Measurements from ENCODE around the gene SNRNP35.

The SNRNP35 gene

DNA sequence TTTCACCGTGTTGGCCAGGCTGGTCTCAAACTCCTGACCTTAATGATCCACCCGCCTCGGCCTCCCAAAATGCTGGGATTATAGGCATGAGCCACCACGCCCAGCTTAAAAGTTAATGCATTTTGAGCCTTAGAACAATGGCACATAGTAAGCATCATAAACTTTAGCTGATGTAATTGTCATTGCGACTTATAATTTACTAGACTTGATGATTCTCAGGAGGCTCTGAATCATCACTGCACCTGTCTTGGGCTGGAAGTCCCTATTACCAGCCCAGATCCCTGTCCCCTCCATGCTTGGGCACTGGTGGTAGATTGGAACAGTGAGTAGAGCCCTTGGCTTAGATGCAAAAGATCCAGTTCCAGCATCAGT, 47.9 kb upstream of the SNRNP35 start:
- Histone ChIP-seq H3K9me3 (ENCODE audit: control insufficient read depth, insufficient read depth, low read depth, low read length) (no peaks in the 10 kb centered on the region), H3K27ac (ENCODE audit: extremely low read depth, low read depth, low read length) (no peak overlapping the region), H3K4me3 (ENCODE audit: low read depth, low read length) (no peak overlapping the region), H3K36me3 (ENCODE audit: control insufficient read depth in 2 of 2, insufficient read depth in 1 of 2, low read length in 2 of 2) (peaks cover 23 to 36% of the 10 kb centered on the region in 2 experiments), H3K4me1 (ENCODE audit: control insufficient read depth, insufficient read depth, low read length) (no peaks in the 10 kb centered on the region)
- TF ChIP-seq ZNF76 (tag by site-specific recombination; IDR thresholded peaks at IDR 0.05; ENCODE audit: borderline replicate concordance, low read depth) (no peak), ZNF558 (tag by site-specific recombination; IDR thresholded peaks at IDR 0.05) (no peak), ZNF335 (tag by site-specific recombination; conservative IDR thresholded peaks at IDR 0.05) (no peak), SP7 (tag by site-specific recombination; IDR thresholded peaks at IDR 0.05) (peak; percentile 78), KLF1 (tag by site-specific recombination; IDR thresholded peaks at IDR 0.05) (peak; percentile 15; the same call in 1 of the 2 replicates)
- ChIA-PET POLR2A (interaction anchor here (0.6 to 1.2 kb wide), 3 partner anchors 26 to 174 kb away, joined by 3 to 4 read pairs (median 4); partner anchors contain the start of gene KMT5A), CTCF (interaction anchor here (0.7 kb wide), 2 partner anchors 139 to 147 kb away, joined by 3 to 4 read pairs; no protein-coding TSS in a partner anchor)

DNA sequence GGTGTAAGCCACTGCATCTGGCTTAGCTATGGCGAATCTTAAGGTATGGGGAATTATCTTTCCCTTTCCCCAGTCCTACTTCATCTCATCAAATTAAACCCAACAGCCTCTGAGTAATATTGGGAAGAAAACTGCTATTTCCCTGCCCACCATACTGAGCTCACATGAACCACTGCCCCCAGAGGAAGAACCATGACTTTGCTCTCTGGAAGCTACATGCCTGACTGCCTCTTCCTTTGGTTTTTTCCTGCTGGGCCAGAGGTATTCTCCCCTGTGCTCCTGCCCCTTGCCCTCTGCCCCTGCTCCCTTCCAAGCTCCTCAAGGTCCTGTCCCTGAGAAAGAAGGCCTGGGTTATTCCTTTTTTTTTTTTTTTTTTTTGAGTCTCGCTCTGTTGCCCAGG, 36.6 kb upstream of the SNRNP35 start:
- no peaks in the 10 kb centered on the region for H3K9me3 ChIP-seq (ENCODE audit: control insufficient read depth, insufficient read depth, low read depth, low read length)
- CTCF ChIA-PET: no interaction called here
- no peaks in the 10 kb centered on the region for H3K4me1 ChIP-seq (ENCODE audit: control insufficient read depth, insufficient read depth, low read length)
- H3K36me3 ChIP-seq (ENCODE audit: control insufficient read depth in 2 of 2, insufficient read depth in 1 of 2, low read length in 2 of 2): peaks cover 0 to 23% of the 10 kb centered on the region in 2 experiments; a peak in 2 of 3 replicates
- TF ChIP-seq, protein P1, sequence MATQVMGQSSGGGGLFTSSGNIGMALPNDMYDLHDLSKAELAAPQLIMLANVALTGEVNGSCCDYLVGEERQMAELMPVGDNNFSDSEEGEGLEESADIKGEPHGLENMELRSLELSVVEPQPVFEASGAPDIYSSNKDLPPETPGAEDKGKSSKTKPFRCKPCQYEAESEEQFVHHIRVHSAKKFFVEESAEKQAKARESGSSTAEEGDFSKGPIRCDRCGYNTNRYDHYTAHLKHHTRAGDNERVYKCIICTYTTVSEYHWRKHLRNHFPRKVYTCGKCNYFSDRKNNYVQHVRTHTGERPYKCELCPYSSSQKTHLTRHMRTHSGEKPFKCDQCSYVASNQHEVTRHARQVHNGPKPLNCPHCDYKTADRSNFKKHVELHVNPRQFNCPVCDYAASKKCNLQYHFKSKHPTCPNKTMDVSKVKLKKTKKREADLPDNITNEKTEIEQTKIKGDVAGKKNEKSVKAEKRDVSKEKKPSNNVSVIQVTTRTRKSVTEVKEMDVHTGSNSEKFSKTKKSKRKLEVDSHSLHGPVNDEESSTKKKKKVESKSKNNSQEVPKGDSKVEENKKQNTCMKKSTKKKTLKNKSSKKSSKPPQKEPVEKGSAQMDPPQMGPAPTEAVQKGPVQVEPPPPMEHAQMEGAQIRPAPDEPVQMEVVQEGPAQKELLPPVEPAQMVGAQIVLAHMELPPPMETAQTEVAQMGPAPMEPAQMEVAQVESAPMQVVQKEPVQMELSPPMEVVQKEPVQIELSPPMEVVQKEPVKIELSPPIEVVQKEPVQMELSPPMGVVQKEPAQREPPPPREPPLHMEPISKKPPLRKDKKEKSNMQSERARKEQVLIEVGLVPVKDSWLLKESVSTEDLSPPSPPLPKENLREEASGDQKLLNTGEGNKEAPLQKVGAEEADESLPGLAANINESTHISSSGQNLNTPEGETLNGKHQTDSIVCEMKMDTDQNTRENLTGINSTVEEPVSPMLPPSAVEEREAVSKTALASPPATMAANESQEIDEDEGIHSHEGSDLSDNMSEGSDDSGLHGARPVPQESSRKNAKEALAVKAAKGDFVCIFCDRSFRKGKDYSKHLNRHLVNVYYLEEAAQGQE (tag by site-specific recombination; IDR thresholded peaks at IDR 0.05): no peak
- TF ChIP-seq ZNF785 (tag by site-specific recombination; IDR thresholded peaks at IDR 0.05) (no peak), HOXC10 (CRISPR knock-in tag; IDR thresholded peaks at IDR 0.05) (no peak), HOXA7 (CRISPR knock-in tag; IDR thresholded peaks at IDR 0.05; ENCODE audit: borderline replicate concordance) (no peak), MZF1 (tag by site-specific recombination; IDR thresholded peaks at IDR 0.05; ENCODE audit: borderline replicate concordance) (no peak)
- TF ChIP-seq, protein P2, sequence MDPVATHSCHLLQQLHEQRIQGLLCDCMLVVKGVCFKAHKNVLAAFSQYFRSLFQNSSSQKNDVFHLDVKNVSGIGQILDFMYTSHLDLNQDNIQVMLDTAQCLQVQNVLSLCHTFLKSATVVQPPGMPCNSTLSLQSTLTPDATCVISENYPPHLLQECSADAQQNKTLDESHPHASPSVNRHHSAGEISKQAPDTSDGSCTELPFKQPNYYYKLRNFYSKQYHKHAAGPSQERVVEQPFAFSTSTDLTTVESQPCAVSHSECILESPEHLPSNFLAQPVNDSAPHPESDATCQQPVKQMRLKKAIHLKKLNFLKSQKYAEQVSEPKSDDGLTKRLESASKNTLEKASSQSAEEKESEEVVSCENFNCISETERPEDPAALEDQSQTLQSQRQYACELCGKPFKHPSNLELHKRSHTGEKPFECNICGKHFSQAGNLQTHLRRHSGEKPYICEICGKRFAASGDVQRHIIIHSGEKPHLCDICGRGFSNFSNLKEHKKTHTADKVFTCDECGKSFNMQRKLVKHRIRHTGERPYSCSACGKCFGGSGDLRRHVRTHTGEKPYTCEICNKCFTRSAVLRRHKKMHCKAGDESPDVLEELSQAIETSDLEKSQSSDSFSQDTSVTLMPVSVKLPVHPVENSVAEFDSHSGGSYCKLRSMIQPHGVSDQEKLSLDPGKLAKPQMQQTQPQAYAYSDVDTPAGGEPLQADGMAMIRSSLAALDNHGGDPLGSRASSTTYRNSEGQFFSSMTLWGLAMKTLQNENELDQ (tag by site-specific recombination; IDR thresholded peaks at IDR 0.05; ENCODE audit: low read depth): no peak
- POLR2A ChIA-PET: interaction anchor here (0.7 kb wide), 1 partner anchor 37 kb away, joined by 4 read pairs; the partner anchor contains the start of gene SNRNP35
- H3K27ac ChIP-seq (ENCODE audit: extremely low read depth, low read depth, low read length): no peak overlapping the region
- H3K4me3 ChIP-seq (ENCODE audit: low read depth, low read length): no peak overlapping the region

DNA sequence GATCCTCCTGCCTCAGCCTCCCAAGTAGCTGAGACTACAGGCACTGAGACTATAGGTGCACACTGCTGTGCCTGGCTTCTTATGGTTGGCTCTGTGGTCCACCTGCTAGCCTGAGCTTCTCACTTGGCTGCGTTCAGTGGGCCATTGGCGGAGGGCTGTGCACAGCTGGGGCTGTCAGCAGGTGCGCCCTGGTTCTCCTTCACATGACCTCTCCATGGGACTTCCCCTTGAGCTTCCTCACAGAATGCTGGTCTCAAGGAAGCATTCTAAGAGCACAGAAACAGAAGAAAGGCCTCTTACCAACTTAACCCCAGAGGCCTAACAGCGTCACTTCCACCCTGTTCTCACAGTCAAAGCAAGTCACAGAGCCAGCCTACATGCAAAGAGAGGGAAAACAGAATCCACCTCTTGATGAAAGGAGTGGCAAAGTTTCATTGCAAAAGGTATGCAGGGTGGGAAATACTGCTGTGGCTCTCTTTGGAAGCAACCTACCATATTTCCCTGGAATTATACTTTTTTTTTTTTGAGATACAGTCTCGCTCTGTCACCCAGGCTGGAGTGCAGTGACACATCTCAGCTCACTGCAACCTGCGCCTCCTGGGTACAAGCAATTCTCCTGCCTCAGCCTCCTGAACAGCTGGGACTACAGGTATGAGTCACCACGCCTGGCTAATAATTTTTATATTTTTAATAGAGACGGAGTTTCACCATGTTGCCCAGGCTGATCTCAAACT, 30.7 kb upstream of the SNRNP35 start:
- H3K27ac ChIP-seq (ENCODE audit: extremely low read depth, low read depth, low read length): no peak overlapping the region
- ChIA-PET CTCF (interaction anchor here (0.6 kb wide), 1 partner anchor 63 kb away, joined by 3 read pairs; no protein-coding TSS in a partner anchor), POLR2A (interaction anchor here (0.5 kb wide), 1 partner anchor 16 kb away, joined by 5 read pairs; no protein-coding TSS in a partner anchor)

More for the DNA sequence above, 30.7 kb upstream of the SNRNP35 start:
- no peak for TF ChIP-seq SP2 (tag by site-specific recombination; IDR thresholded peaks at IDR 0.05)
- TF ChIP-seq, protein P3, sequence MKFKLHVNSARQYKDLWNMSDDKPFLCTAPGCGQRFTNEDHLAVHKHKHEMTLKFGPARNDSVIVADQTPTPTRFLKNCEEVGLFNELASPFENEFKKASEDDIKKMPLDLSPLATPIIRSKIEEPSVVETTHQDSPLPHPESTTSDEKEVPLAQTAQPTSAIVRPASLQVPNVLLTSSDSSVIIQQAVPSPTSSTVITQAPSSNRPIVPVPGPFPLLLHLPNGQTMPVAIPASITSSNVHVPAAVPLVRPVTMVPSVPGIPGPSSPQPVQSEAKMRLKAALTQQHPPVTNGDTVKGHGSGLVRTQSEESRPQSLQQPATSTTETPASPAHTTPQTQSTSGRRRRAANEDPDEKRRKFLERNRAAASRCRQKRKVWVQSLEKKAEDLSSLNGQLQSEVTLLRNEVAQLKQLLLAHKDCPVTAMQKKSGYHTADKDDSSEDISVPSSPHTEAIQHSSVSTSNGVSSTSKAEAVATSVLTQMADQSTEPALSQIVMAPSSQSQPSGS (tag by site-specific recombination; IDR thresholded peaks at IDR 0.05; ENCODE audit: low read depth): no peak
- TF ChIP-seq, protein P4, sequence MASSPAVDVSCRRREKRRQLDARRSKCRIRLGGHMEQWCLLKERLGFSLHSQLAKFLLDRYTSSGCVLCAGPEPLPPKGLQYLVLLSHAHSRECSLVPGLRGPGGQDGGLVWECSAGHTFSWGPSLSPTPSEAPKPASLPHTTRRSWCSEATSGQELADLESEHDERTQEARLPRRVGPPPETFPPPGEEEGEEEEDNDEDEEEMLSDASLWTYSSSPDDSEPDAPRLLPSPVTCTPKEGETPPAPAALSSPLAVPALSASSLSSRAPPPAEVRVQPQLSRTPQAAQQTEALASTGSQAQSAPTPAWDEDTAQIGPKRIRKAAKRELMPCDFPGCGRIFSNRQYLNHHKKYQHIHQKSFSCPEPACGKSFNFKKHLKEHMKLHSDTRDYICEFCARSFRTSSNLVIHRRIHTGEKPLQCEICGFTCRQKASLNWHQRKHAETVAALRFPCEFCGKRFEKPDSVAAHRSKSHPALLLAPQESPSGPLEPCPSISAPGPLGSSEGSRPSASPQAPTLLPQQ (tag by site-specific recombination; IDR thresholded peaks at IDR 0.05): no peak
- no peak for TF ChIP-seq ZNF366 (tag by site-specific recombination; conservative IDR thresholded peaks at IDR 0.05)
- TF ChIP-seq SETDB1 (IDR thresholded peaks at IDR 0.05; ENCODE audit: insufficient read length, low read length): no peak
- TF ChIP-seq ZNF529 (tag by site-specific recombination; IDR thresholded peaks at IDR 0.05; ENCODE audit: insufficient replicate concordance): no peak
- TF ChIP-seq ZBTB21 (tag by site-specific recombination; IDR thresholded peaks at IDR 0.05): no peak
- no peak for TF ChIP-seq ZNF626 (tag by site-specific recombination; IDR thresholded peaks at IDR 0.05)
- TF ChIP-seq MYNN (tag by site-specific recombination; IDR thresholded peaks at IDR 0.05; ENCODE audit: borderline replicate concordance): no peak
- TF ChIP-seq ZNF138 (tag by site-specific recombination; IDR thresholded peaks at IDR 0.05; ENCODE audit: borderline replicate concordance): no peak
- Histone ChIP-seq H3K36me3 (ENCODE audit: control insufficient read depth in 2 of 2, insufficient read depth in 1 of 2, low read length in 2 of 2) (peaks cover 0 to 20% of the 10 kb centered on the region in 2 experiments; a peak in 2 of 3 replicates), H3K9me3 (ENCODE audit: control insufficient read depth, insufficient read depth, low read depth, low read length) (no peaks in the 10 kb centered on the region), H3K4me1 (ENCODE audit: control insufficient read depth, insufficient read depth, low read length) (no peaks in the 10 kb centered on the region), H3K4me3 (ENCODE audit: low read depth, low read length) (no peak overlapping the region)

Data from HEK293 (cell line).